H1 (cell line): ENCODE measurements around the gene NAE1. TPM values are rescaled to one million over a fixed set of nuclear protein-coding genes. Genes with fewer than 3 reads are reported as not detected.
A peak's percentile ranks its signal among the peaks of the same experiment; 100 is the strongest.

Experiments used
- CTCF ChIA-PET: fragments of 300-600 bp; sonication (Branson Sonifier 250); formaldehyde crosslinking; loops from one replicate; lab custom pipeline; 2021; ENCODE audit not compliant: partially characterized antibody; lab: Charles Lee
- POLR2A ChIA-PET: fragments of 300-600 bp; sonication (Branson Sonifier 250); formaldehyde crosslinking; loops from one replicate; lab custom pipeline; 2021; ENCODE audit warnings: inconsistent platforms; ENCODE audit not compliant: partially characterized antibody; lab: Charles Lee
- DNase-seq, 2 experiments: peaks; one replicate each; pipeline versions ENCODE4 v3.0.0 to v3.0.0-alpha.2; 2010 to 2022; ENCODE audit warnings: low spot score in 2 of 2, low read depth in 1 of 2, mixed read lengths in 1 of 2
- FAIRE-seq: peaks from 2 replicates; lab custom pipeline; 2011; peaks lifted over from hg19 to GRCh38; lab: Jason Lieb, UNC
- H2AFZ ChIP-seq: 2 replicates; pipeline ENCODE4 v1.8.1; 2012; ENCODE audit warnings: low read length, inconsistent platforms
- H2AK5ac ChIP-seq: 2 replicates; pipeline ENCODE4 v1.6.1; 2013; ENCODE audit warnings: low read depth, low read length
- H2BK120ac ChIP-seq: replicated peaks from 2 replicates; pipeline ENCODE3; 2013; ENCODE audit warnings: low read depth, low read length, inconsistent platforms
- H2BK12ac ChIP-seq: 2 replicates; pipeline ENCODE4 v1.6.1; 2013; ENCODE audit warnings: low read depth, low read length
- H2BK15ac ChIP-seq: 2 replicates; pipeline ENCODE4 v1.6.1; 2013; ENCODE audit warnings: low read length
- H2BK20ac ChIP-seq: 2 replicates; pipeline ENCODE4 v1.6.1; 2013; ENCODE audit warnings: low read length
- H2BK5ac ChIP-seq: 2 replicates; pipeline ENCODE4 v1.6.1; 2013; ENCODE audit warnings: low read depth, low read length
- H3K14ac ChIP-seq: 2 replicates; pipeline ENCODE4 v1.6.1; 2013; ENCODE audit warnings: inconsistent platforms; ENCODE audit not compliant: insufficient read length
- H3K18ac ChIP-seq: 2 replicates; pipeline ENCODE4 v1.6.1; 2013; ENCODE audit warnings: low read length; ENCODE audit errors: extremely low read depth
- H3K23ac ChIP-seq: 2 replicates; pipeline ENCODE4 v1.6.1; 2013; ENCODE audit warnings: inconsistent platforms; ENCODE audit not compliant: insufficient read length
- H3K23me2 ChIP-seq: 2 replicates; pipeline ENCODE4 v1.6.1; 2013; ENCODE audit warnings: low read depth, low read length
- H3K27ac ChIP-seq: 2 replicates; pipeline ENCODE4 v1.6.1; 2011; ENCODE audit warnings: low read depth, low read length, inconsistent platforms
- H3K27me3 ChIP-seq, 4 experiments: replicated peaks in 1 of 4; 1 replicate in 1 of 4; 2 replicates in 3 of 4; pipeline versions ENCODE4 v1.6.1 to v1.8.1; 2011 to 2013; ENCODE audit warnings: low read length in 3 of 4, mild to moderate bottlenecking in 3 of 4, inconsistent platforms in 2 of 4, mixed read lengths in 2 of 4, moderate library complexity in 1 of 4; ENCODE audit not compliant: control insufficient read depth in 3 of 4, insufficient read depth in 3 of 4; ENCODE audit errors: extremely low read depth in 1 of 4
- H3K36me3 ChIP-seq, 4 experiments: 2 replicates each; pipeline versions ENCODE4 v1.6.1 to v1.8.1; 2011 to 2013; ENCODE audit warnings: mild to moderate bottlenecking in 4 of 4, low read length in 3 of 4, moderate library complexity in 2 of 4, control low read depth in 1 of 4, inconsistent platforms in 1 of 4; ENCODE audit not compliant: insufficient read depth in 4 of 4, control insufficient read depth in 2 of 4
- H3K4ac ChIP-seq: replicated peaks from 2 replicates; pipeline ENCODE3; 2013; ENCODE audit warnings: low read length, low read depth, mixed read lengths, inconsistent platforms; ENCODE audit not compliant: insufficient read length
- H3K4me1 ChIP-seq, 4 experiments: replicated peaks in 1 of 4; 1 replicate in 1 of 4; 2 replicates in 3 of 4; pipeline versions ENCODE4 v1.6.1 to v1.8.1; 2011 to 2013; ENCODE audit warnings: low read length in 3 of 4, inconsistent platforms in 2 of 4, mixed read lengths in 1 of 4; ENCODE audit not compliant: insufficient read depth in 4 of 4, control insufficient read depth in 3 of 4
- H3K4me2 ChIP-seq, 2 experiments: 2 replicates each; pipeline versions ENCODE4 v1.6.1 to v1.8.1; 2011 to 2013; ENCODE audit warnings: low read depth in 2 of 2, low read length in 2 of 2, control low read depth in 1 of 2, inconsistent platforms in 1 of 2, mild to moderate bottlenecking in 1 of 2; ENCODE audit not compliant: insufficient read depth in 1 of 2
- H3K4me3 ChIP-seq, 4 experiments: fragments of 200-600, 300-600 bp in 1 of 4; sonication (generic), shearing (Covaris generic), sonication (Bioruptor Twin) in 1 of 4; 2 replicates each; pipeline versions ENCODE4 v1.5.1 to v1.8.1; 2011 to 2016; ENCODE audit warnings: low read length in 4 of 4, low read depth in 3 of 4, control low read depth in 2 of 4, inconsistent platforms in 2 of 4, mild to moderate bottlenecking in 2 of 4, mixed read lengths in 1 of 4, moderate library complexity in 1 of 4; ENCODE audit not compliant: insufficient read depth in 2 of 4; ENCODE audit errors: extremely low read depth in 1 of 4
- H3K56ac ChIP-seq: replicated peaks from 2 replicates; pipeline ENCODE3; 2013; ENCODE audit warnings: low read depth, mild to moderate bottlenecking, mixed read lengths, low read length, inconsistent platforms; ENCODE audit not compliant: insufficient read length
- H3K79me1 ChIP-seq: 2 replicates; pipeline ENCODE4 v1.6.1; 2013; ENCODE audit warnings: low read depth, low read length, control low read depth
- H3K79me2 ChIP-seq, 2 experiments: 2 replicates each; pipeline versions ENCODE4 v1.6.1 to v1.8.1; 2012 to 2013; ENCODE audit warnings: low read length in 2 of 2, mild to moderate bottlenecking in 2 of 2, inconsistent platforms in 1 of 2; ENCODE audit not compliant: insufficient read depth in 2 of 2, control insufficient read depth in 1 of 2
- H3K9ac ChIP-seq, 4 experiments: replicated peaks in 1 of 4; 1 replicate in 1 of 4; 2 replicates in 3 of 4; pipeline versions ENCODE4 v1.6.1 to v1.8.1; 2011 to 2013; ENCODE audit warnings: low read depth in 3 of 4, low read length in 3 of 4, control low read depth in 2 of 4, mild to moderate bottlenecking in 2 of 4, moderate library complexity in 2 of 4, inconsistent platforms in 1 of 4; ENCODE audit errors: extremely low read depth in 1 of 4
- H3K9me3 ChIP-seq, 2 experiments: 2 replicates each; pipeline versions ENCODE4 v1.6.1 to v1.8.1; 2012 to 2013; ENCODE audit warnings: mild to moderate bottlenecking in 2 of 2, moderate library complexity in 2 of 2, control low read depth in 1 of 2, inconsistent platforms in 1 of 2, low read depth in 1 of 2, low read length in 1 of 2, mixed read lengths in 1 of 2; ENCODE audit not compliant: insufficient read depth in 2 of 2
- H4K20me1 ChIP-seq, 2 experiments: replicated peaks in 1 of 2; 2 replicates each; pipeline versions ENCODE3 to v1.8.1; 2011 to 2013; ENCODE audit warnings: inconsistent platforms in 2 of 2, low read length in 2 of 2, mild to moderate bottlenecking in 1 of 2; ENCODE audit not compliant: insufficient read depth in 2 of 2, control insufficient read depth in 1 of 2
- H4K5ac ChIP-seq: 2 replicates; pipeline ENCODE4 v1.6.1; 2013; ENCODE audit warnings: low read length, low read depth, mixed read lengths, inconsistent platforms; ENCODE audit not compliant: insufficient read length
- H4K8ac ChIP-seq: 2 replicates; pipeline ENCODE4 v1.8.0; 2013; ENCODE audit warnings: mild to moderate bottlenecking, moderate library complexity, low read length, inconsistent platforms; ENCODE audit not compliant: insufficient read depth; ENCODE audit errors: extremely low read depth
- H4K91ac ChIP-seq: replicated peaks from 2 replicates; pipeline ENCODE3; 2013; ENCODE audit warnings: low read length, mixed read lengths, inconsistent platforms; ENCODE audit not compliant: insufficient read length
- EZH2 ChIP-seq: fragments of 200-600 bp; sonication (generic); IDR thresholded peaks from 2 replicates; pipeline ENCODE4 v1.7.1; 2012; ENCODE audit warnings: low read depth, mild to moderate bottlenecking, moderate library complexity, low read length, inconsistent platforms; ENCODE audit not compliant: severe bottlenecking
- GABPA ChIP-seq: IDR thresholded peaks from 2 replicates; pipeline ENCODE4 v1.6.1; 2011; ENCODE audit warnings: mild to moderate bottlenecking, low read length, moderate library complexity, borderline replicate concordance; ENCODE audit not compliant: insufficient read depth
- SP2 ChIP-seq: IDR thresholded peaks from 2 replicates; pipeline ENCODE4 v1.6.1; 2012; ENCODE audit warnings: mild to moderate bottlenecking, low read length, inconsistent platforms
- WGBS, 2 experiments: shearing (Covaris generic) in 1 of 2; methylation state at CpG; one replicate each; pipeline versions ENCODE4 v1.1.6 to v1.1.7; 2013 to 2015; ENCODE audit warnings: low lambda C conversion rate in 2 of 2, mixed read lengths in 2 of 2, inconsistent platforms in 1 of 2, low coverage in 1 of 2, missing lambda C conversion rate in 1 of 2; ENCODE audit not compliant: insufficient replicate concordance in 2 of 2, insufficient coverage in 1 of 2, insufficient read length in 1 of 2; ENCODE audit errors: extremely low coverage in 1 of 2, missing lambda C conversion rate in 1 of 2; 5-methylcytosine and 5-hydroxymethylcytosine counted together
- polyA plus RNA-seq, 7 experiments: library from polyadenylated mRNA; depleted of rRNA in 3 of 7; stranded (reverse) in 5 of 7; unstranded in 2 of 7; fragments of >200 nt in 5 of 7; fragments of 200-250 nt in 2 of 7; gene quantifications; 1 replicate in 5 of 7; 2 replicates in 1 of 7; 4 replicates in 1 of 7; pipeline versions ENCODE4 v1.2.1 to v1.2.3, GENCODE V29; 2011 to 2013; ENCODE audit warnings: missing spikeins in 2 of 7, mixed read lengths in 2 of 7
- total RNA-seq: library from RNA; stranded (reverse); fragmentation: NEBNext Ultra II Directional; extraction: Animal tissue kit (Norgen Biotek cat#: 25700); gene quantifications from 2 replicates; pipeline ENCODE4 v1.2.1, GENCODE V29; 2021

The NAE1 gene
- total and polyA plus RNA-seq, 2 of the 8 experiments (the other 6 are each of a cell fraction or from before 2014, with no cell fraction given) = 66.6 to 155 TPM

DNA sequence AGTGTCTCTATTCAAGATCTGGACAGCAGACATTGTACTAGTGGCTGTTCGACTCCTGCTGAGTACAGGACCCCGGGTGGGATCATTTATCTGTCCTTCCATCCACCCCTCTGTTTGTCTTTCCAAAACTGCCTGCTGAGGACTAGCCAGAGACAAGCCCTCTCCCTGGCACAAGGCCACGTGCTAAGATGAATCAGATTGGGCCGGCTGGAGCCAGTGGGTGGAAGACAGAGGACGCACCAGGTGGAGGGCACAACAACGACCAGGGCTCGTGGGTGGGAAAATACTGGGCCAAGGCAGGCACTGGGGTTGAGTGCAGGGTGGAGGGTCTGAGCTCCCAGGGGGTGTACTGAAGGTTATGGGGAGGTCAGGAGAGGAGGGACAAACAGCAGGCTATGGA is 12.0 kb upstream of the NAE1 start:
- H2BK15ac ChIP-seq = 0 out of 2 replicates have a peak overlapping the region, but pooled peaks have one; percentile 23
- no peak overlapping the region for H2BK12ac ChIP-seq
- ChIA-PET CTCF (interaction anchor here (0.9 to 13.4 kb wide), 6 partner anchors 11 to 192 kb away, joined by 3 to 162 read pairs (median 6); partner anchors contain the start of gene NAE1), POLR2A (interaction anchor here (1.3 to 2.1 kb wide), 3 partner anchors 9 to 19 kb away, joined by 4 to 14 read pairs (median 5); partner anchors contain the start of gene NAE1)
- H2BK5ac ChIP-seq = no peak overlapping the region
- WGBS, 2 experiments = 87% methylated on average over 7 of the region's 7 CpGs; no CpG with 5 or more reads in 1 of the 2 experiments
- no peak overlapping the region for H4K8ac ChIP-seq
- H3K4ac ChIP-seq = no peak overlapping the region
- H3K79me2 ChIP-seq = no peaks in the 10 kb centered on the region
- no peak overlapping the region for H3K9ac ChIP-seq
- H3K4me2 ChIP-seq = no peak overlapping the region
- no peak overlapping the region for H2BK20ac ChIP-seq
- H2BK120ac ChIP-seq = no peak overlapping the region
- H3K56ac ChIP-seq = no peak overlapping the region
- H3K36me3 ChIP-seq = no peaks in the 10 kb centered on the region
- H3K27me3 ChIP-seq = peaks cover 14 to 45% (median 36%) of the 10 kb centered on the region in 4 experiments
- H3K14ac ChIP-seq = no peak overlapping the region
- no peaks in the 10 kb centered on the region for H3K9me3 ChIP-seq
- H3K27ac ChIP-seq = no peak overlapping the region
- no peak overlapping the region for H3K18ac ChIP-seq
- H4K91ac ChIP-seq = no peak overlapping the region
- H3K23me2 ChIP-seq = peaks cover 12% of the 10 kb centered on the region
- H3K23ac ChIP-seq = no peak overlapping the region
- no peak overlapping the region for H4K5ac ChIP-seq
- H3K79me1 ChIP-seq = no peaks in the 10 kb centered on the region
- H4K20me1 ChIP-seq = peaks cover 0 to 3% of the 10 kb centered on the region in 2 experiments
- no peak overlapping the region for H2AFZ ChIP-seq
- H3K4me1 ChIP-seq = peaks cover 0 to 2% (median 0%) of the 10 kb centered on the region in 4 experiments; a peak in 3 of 7 replicates
- H3K4me3 ChIP-seq = no peak overlapping the region
- no peak overlapping the region for H2AK5ac ChIP-seq
- DNase-seq = no peak
- FAIRE-seq = no peak
- TF ChIP-seq EZH2 (no peak), GABPA (no peak), SP2 (no peak)
